Esophagus muscularis mucosa (tissue), 4 donors: ENCODE results near the gene TBX15.

ENCODE experiments used
- CTCF ChIP-seq, 3 experiments: fragments of 200-600 bp in 2 of 3; fragments of 450-650 bp in 1 of 3; sonication (generic) in 2 of 3; IDR thresholded peaks; one replicate each; pipeline ENCODE4 v1.5.1; 2017 to 2019; ENCODE audit warnings: antibody characterized with exemption in 3 of 3, mild to moderate bottlenecking in 2 of 3, moderate library complexity in 1 of 3
- EP300 ChIP-seq: sonication (generic); formaldehyde crosslinking; IDR thresholded peaks from one replicate; pipeline ENCODE4 v1.6.1; 2017; ENCODE audit warnings: antibody characterized with exemption
- POLR2A ChIP-seq: fragments of 450-650 bp; IDR thresholded peaks from one replicate; pipeline ENCODE4 v1.6.1; 2017; ENCODE audit warnings: antibody characterized with exemption, moderate library complexity, mild to moderate bottlenecking, low read depth
- POLR2AphosphoS5 ChIP-seq, 2 donors: sonication (generic); formaldehyde crosslinking; IDR thresholded peaks; one replicate each; pipeline ENCODE4 v1.6.1; 2017; ENCODE audit warnings: antibody characterized with exemption in 2 of 2

- no peak for TF ChIP-seq POLR2A
- no peak for TF ChIP-seq CTCF (IDR thresholded peaks at IDR 0.05)
- no peak for TF ChIP-seq EP300
- no peak for TF ChIP-seq POLR2AphosphoS5 (IDR thresholded peaks at IDR 0.05)
These were observed 15.1 kb downstream of the TBX15 start for GRCh38 chr1:118973032-118973431.
